Natural killer cell (primary cell): Measurements from ENCODE around the gene FRMPD1. TPM values are rescaled to one million over a fixed set of nuclear protein-coding genes. Genes with fewer than 3 reads are reported as not detected.

Source experiments
- ATAC-seq, 3 donors: fragments of 150-1000 bp in 2 of 3; fragments of 200-7000 bp in 1 of 3; cut with Tn5 transposase; 1 replicate in 1 of 3; 2 replicates in 2 of 3; pipeline ENCODE4 v1.10.0; 2021; ENCODE audit warnings: mild to moderate bottlenecking in 2 of 3, moderate library complexity in 2 of 3
- DNase-seq, 2 donors: peaks; one replicate each; pipeline versions ENCODE4 v3.0.0 to v3.0.0-alpha.2; 2013 to 2021; ENCODE audit warnings: mixed read lengths in 1 of 2
- H3K27ac ChIP-seq: one replicate; pipeline ENCODE4 v1.5.1; 2013; ENCODE audit warnings: mild to moderate bottlenecking, low read length
- H3K27me3 ChIP-seq: one replicate; pipeline ENCODE4 v1.6.1; 2013; ENCODE audit warnings: low read length; ENCODE audit not compliant: control insufficient read depth, insufficient read depth
- H3K36me3 ChIP-seq: one replicate; pipeline ENCODE4 v1.6.1; 2013; ENCODE audit warnings: low read length; ENCODE audit not compliant: control insufficient read depth, insufficient read depth
- H3K4me1 ChIP-seq: one replicate; pipeline ENCODE4 v1.6.1; 2013; ENCODE audit warnings: low read length; ENCODE audit not compliant: control insufficient read depth, insufficient read depth
- H3K4me3 ChIP-seq: one replicate; pipeline ENCODE4 v1.5.1; 2013; ENCODE audit warnings: low read length
- H3K9me3 ChIP-seq: one replicate; pipeline ENCODE4 v1.6.1; 2013; ENCODE audit warnings: low read length; ENCODE audit not compliant: control insufficient read depth, insufficient read depth
- H3K27ac Mint-ChIP-seq, 2 donors: one replicate each; pipeline ENCODE4 v1.8.0; 2022; ENCODE audit warnings: mild to moderate bottlenecking in 2 of 2, mixed read lengths in 2 of 2, moderate library complexity in 1 of 2
- H3K27me3 Mint-ChIP-seq, 2 donors: one replicate each; pipeline ENCODE4 v1.8.0; 2022; ENCODE audit warnings: low read depth in 2 of 2, mixed read lengths in 2 of 2
- H3K36me3 Mint-ChIP-seq: one replicate; pipeline ENCODE4 v1.8.0; 2022; ENCODE audit warnings: mixed read lengths
- H3K4me1 Mint-ChIP-seq, 2 donors: one replicate each; pipeline ENCODE4 v1.8.0; 2022; ENCODE audit warnings: mixed read lengths in 2 of 2
- H3K4me3 Mint-ChIP-seq: one replicate; pipeline ENCODE4 v1.8.0; 2022; ENCODE audit warnings: mild to moderate bottlenecking, moderate library complexity, mixed read lengths
- H3K9me3 Mint-ChIP-seq, 2 donors: one replicate each; pipeline ENCODE4 v1.8.0; 2022; ENCODE audit warnings: mixed read lengths in 2 of 2
- CTCF ChIP-seq: fragments of 200-600 bp; IDR thresholded peaks from one replicate; pipeline ENCODE4 v1.8.0; 2022; ENCODE audit warnings: antibody characterized with exemption
- WGBS: methylation state at CpG from one replicate; pipeline ENCODE4 v1.1.7; 2013; ENCODE audit warnings: missing lambda C conversion rate; ENCODE audit not compliant: insufficient coverage; 5-methylcytosine and 5-hydroxymethylcytosine counted together
- intact Hi-C: fragments of 100-400 bp; cut with micrococcal nuclease; formaldehyde crosslinking; loops from one replicate; pipeline ENCODE4 v1.14.2; 2022
- total RNA-seq, 4 donors: library from RNA; stranded (reverse); fragments of 120-200 nt in 1 of 4; gene quantifications; one replicate each; pipeline versions ENCODE4 v1.2.3 to v1.2.4, GENCODE V29; 2013 to 2022

The FRMPD1 gene
- total RNA-seq, 3 donors from 2014 or later (not counting 1 experiment from before 2014, with no cell fraction given), result not detected

DNA sequence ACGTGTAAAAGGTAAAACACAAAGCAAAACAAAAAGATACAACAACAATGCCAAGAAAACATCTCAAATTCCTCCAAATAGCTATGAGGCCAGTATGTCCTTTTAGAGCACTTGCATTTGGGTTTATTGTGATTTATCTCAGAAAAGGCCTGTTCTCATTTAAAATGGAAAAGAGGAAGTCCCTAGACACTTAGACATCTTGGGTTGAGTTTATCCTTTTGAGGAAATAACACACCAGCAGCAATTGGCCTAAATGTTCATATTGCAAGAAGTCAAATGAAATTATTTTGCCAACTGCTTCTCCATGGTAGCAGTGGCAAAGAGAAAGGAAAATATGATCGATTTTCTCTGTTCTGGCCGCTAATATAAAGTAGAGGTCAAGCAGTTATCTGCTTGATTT lies 59.3 kb downstream of the FRMPD1 start:
- ATAC-seq (no peak), DNase-seq (no peak)
- Mint-ChIP-seq H3K4me3 (no peak overlapping the region), H3K27me3 (peaks cover 6 to 42% of the 10 kb centered on the region in 2 donors), H3K27ac (no peak overlapping the region), H3K9me3 (no peaks in the 10 kb centered on the region), H3K36me3 (no peaks in the 10 kb centered on the region), H3K4me1 (no peaks in the 10 kb centered on the region)
- H3K36me3 ChIP-seq, result no peaks in the 10 kb centered on the region
- intact Hi-C loops, result no loop called here
- WGBS, result 82% methylated on average over 3 of the region's 3 CpGs
- no peaks in the 10 kb centered on the region for H3K27me3 ChIP-seq
- TF ChIP-seq CTCF, result no peak
- H3K27ac ChIP-seq, result no peak overlapping the region
- no peaks in the 10 kb centered on the region for H3K9me3 ChIP-seq
- H3K4me1 ChIP-seq, result no peaks in the 10 kb centered on the region
- H3K4me3 ChIP-seq, result no peak overlapping the region

- intact Hi-C loops, result no loop called here
- WGBS, result 85% methylated on average over 4 of the region's 4 CpGs
- peaks cover 12 to 25% of the 10 kb centered on the region in 2 donors for H3K27me3 Mint-ChIP-seq
Observed at GRCh38 chr9:37715260-37715659, 64.5 kb downstream of the FRMPD1 start.

GRCh38 chr9:37715991-37716505 lies 65.3 kb downstream of the FRMPD1 start:
- Histone ChIP-seq H3K27me3 (no peaks in the 10 kb centered on the region), H3K27ac (no peak overlapping the region), H3K36me3 (no peaks in the 10 kb centered on the region), H3K4me3 (no peak overlapping the region), H3K4me1 (no peaks in the 10 kb centered on the region), H3K9me3 (no peaks in the 10 kb centered on the region)
- intact Hi-C loops, result no loop called here
- DNase-seq (no peak), ATAC-seq (no peak)
- 86% methylated on average over 5 of the region's 5 CpGs for WGBS
- no peak overlapping the region for H3K27ac Mint-ChIP-seq
- no peaks in the 10 kb centered on the region for H3K4me1 Mint-ChIP-seq
- peaks cover 15 to 23% of the 10 kb centered on the region in 2 donors for H3K27me3 Mint-ChIP-seq
- no peak overlapping the region for H3K4me3 Mint-ChIP-seq
- no peaks in the 10 kb centered on the region for H3K36me3 Mint-ChIP-seq
- H3K9me3 Mint-ChIP-seq, result no peaks in the 10 kb centered on the region
- TF ChIP-seq CTCF, result no peak

More at GRCh38 chr9:37715260-37715659, 64.5 kb downstream of the FRMPD1 start:
- Mint-ChIP-seq H3K27ac (no peak overlapping the region), H3K9me3 (no peaks in the 10 kb centered on the region), H3K4me3 (no peak overlapping the region), H3K4me1 (no peaks in the 10 kb centered on the region), H3K36me3 (no peaks in the 10 kb centered on the region)
- no peaks in the 10 kb centered on the region for H3K4me1 ChIP-seq
- TF ChIP-seq CTCF, result no peak
- H3K36me3 ChIP-seq, result no peaks in the 10 kb centered on the region
- no peak overlapping the region for H3K27ac ChIP-seq
- H3K27me3 ChIP-seq, result no peaks in the 10 kb centered on the region
- DNase-seq, result no peak
- ATAC-seq, result no peak
- H3K4me3 ChIP-seq, result no peak overlapping the region
- no peaks in the 10 kb centered on the region for H3K9me3 ChIP-seq

GRCh38 chr9:37719526-37719925 lies 68.8 kb downstream of the FRMPD1 start:
- TF ChIP-seq CTCF, result no peak
- DNase-seq (no peak), ATAC-seq (no peak)
- H3K9me3 Mint-ChIP-seq, result no peaks in the 10 kb centered on the region
- intact Hi-C loops, result no loop called here
- no peak overlapping the region for H3K4me3 Mint-ChIP-seq
- H3K4me3 ChIP-seq, result no peak overlapping the region
- 20% methylated on average over 1 of the region's 2 CpGs for WGBS
- H3K36me3 Mint-ChIP-seq, result no peaks in the 10 kb centered on the region
- no peaks in the 10 kb centered on the region for H3K9me3 ChIP-seq
- H3K27me3 Mint-ChIP-seq, result peaks cover 13 to 15% of the 10 kb centered on the region in 2 donors
- H3K27ac Mint-ChIP-seq, result no peak overlapping the region
- peaks cover 2% of the 10 kb centered on the region for H3K27me3 ChIP-seq
- H3K36me3 ChIP-seq, result no peaks in the 10 kb centered on the region
- H3K4me1 ChIP-seq, result no peaks in the 10 kb centered on the region
- no peak overlapping the region for H3K27ac ChIP-seq
- H3K4me1 Mint-ChIP-seq, result no peaks in the 10 kb centered on the region
